IPS-NIHi11 (cell line): ENCODE results near the gene DTNB.

Experiments
- DNase-seq: peaks from one replicate; pipeline ENCODE4 v3.0.0; 2012; ENCODE audit warnings: mixed read lengths, low spot score

The DTNB gene

GRCh38 chr2:25497918-25498407 lies 175.4 kb downstream of the DTNB start:
- DNase-seq: no peak

- no peak for DNase-seq
Observed at GRCh38 chr2:25497229-25497917, 176.0 kb downstream of the DTNB start.

- peak; percentile 35 for DNase-seq
Observed at GRCh38 chr2:25494616-25495015, 178.8 kb downstream of the DTNB start.

- no peak for DNase-seq
Observed at GRCh38 chr2:25493207-25493606, 180.2 kb downstream of the DTNB start.

GRCh38 chr2:25492726-25493125 lies 180.7 kb downstream of the DTNB start:
- DNase-seq: no peak

- DNase-seq: no peak
Observed at GRCh38 chr2:25491966-25492532, 181.3 kb downstream of the DTNB start.

DNA sequence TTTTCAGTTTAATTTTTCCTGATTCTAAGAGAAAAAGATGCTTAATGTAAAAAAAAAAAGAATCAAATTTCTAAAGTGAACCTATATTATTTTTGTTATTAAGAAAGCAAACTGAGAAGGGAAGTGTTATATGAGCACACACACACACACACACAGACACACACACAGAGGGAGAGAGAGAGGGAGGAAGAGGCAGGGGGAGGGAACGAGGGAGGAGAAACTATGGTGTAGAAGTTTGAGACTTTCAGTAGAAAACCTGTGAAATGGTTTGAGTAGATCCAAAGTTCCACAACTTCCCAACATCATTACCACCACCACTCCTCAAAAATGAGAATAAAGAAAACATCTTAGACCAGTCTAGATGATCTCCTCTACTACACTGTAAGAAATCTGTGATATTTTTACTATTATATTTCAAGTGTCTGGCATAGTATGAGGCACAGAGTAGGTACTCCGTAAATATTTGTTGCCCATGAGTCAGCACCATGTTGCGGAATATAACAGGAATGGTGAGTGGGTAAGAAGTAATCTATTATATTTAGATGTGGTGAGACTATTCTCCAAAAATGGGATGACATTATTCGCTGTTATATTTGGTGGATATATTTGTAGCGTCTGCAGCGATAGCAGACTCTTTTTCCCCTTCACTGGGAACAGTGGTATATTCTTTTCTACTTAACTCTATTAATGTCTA lies 182.2 kb downstream of the DTNB start:
- DNase-seq: no peak

- DNase-seq: no peak
Observed at GRCh38 chr2:25490217-25490616, 183.2 kb downstream of the DTNB start.

DNA sequence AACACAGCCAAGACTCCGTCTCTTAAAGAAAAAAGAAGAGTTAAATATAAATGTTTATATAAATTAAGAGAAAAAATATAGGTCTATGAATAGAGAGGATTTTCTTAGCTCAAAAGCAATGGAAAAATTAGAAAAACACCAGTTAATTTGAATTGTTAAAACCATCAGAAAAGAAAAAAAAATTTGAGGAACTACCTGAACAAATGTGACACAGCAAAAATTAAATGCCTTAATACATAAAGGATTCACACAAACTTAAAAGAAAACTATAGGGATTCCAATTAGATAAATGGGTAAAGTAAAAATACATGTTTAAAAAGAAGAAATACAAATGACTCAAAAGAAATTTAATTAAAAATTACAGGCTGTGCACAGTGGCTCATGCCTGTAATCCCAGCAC lies 183.7 kb downstream of the DTNB start:
- no peak for DNase-seq

- DNase-seq: no peak
Observed at GRCh38 chr2:25483607-25484266, 189.6 kb downstream of the DTNB start.

GRCh38 chr2:25482341-25482740 lies 191.0 kb downstream of the DTNB start:
- DNase-seq: no peak

GRCh38 chr2:25481381-25482300 lies 191.7 kb downstream of the DTNB start:
- DNase-seq: no peak

DNA sequence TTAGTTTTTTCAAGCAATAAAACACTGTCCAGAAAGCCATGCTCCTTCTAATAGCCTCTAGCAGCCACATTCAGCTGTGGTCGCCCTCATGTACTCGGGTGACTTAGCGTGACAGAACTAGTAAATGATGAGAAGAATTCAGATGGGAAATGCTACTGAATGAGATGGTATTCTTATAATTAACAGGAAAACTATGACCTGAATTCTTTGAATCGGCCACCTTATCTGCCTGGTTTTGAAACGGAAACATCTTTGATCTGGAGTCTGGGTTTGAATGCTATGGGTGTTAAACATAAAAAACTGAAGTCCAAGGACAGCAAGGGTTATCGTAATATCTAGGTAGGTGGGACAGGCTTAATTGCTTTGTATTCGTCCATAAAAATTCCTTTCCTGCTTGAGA lies 192.8 kb downstream of the DTNB start:
- no peak for DNase-seq

DNA sequence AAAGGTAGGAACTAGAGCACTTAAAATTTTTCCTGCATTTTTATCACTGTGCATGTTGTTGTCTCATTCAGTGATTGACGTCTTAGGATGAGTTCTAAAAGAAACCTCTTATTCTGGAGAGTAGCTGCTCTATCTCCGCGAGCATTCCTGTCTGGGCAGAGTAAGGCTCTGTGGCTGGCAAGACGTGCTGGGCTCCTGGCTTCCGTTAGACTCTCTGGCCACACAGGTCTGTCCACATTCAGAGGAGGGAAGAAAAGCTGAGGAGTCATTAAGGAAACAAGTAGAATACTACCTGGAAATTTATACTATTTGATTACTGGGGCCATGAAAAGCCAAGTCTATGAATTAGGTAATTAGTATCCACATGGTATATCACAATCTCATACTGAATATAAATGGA lies 193.6 kb downstream of the DTNB start:
- no peak for DNase-seq

DNA sequence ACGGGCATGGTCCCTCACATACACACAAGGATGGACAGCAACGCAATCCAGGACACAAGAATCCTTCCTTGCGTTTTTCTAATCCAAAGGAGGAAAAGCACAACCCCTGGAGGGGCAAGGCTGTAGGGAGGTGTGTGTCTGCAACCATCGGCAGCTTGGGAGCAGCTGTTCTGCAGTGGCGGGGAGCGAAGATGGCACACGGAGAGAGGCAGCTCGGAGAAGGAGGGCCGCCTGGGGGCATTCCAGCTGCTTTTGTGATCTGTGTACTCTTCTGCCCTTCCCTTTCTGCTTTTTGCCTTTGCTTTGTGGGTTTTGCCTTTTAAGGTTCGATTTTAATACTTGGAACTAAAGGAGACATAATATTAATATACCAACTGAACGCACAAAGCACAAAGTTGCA lies 194.6 kb downstream of the DTNB start:
- no peak for DNase-seq

GRCh38 chr2:25473758-25474340 lies 199.5 kb downstream of the DTNB start:
- peak; percentile 31 for DNase-seq

- no peak for DNase-seq
Observed at GRCh38 chr2:25473131-25473530, 200.2 kb downstream of the DTNB start.

GRCh38 chr2:25470806-25471205 lies 202.6 kb downstream of the DTNB start:
- no peak for DNase-seq

DNA sequence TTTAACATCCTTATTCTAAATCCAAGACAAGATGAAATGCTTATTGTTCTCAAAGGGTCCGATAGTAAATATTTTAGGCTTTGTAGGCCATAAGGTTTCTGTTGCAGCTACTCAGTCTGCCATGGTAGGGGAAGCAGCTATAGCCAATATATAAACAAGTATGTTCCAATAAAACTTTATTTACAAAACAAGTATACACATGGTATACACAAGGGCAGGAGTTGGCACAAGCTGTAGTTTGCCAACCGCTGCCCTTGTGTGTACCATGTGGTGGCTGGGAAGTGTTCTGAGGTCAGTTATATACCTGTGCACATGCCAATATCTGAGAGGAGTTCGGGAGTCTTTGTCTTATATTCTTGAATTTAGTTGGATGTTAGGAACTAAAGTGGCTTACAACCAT lies 205.6 kb downstream of the DTNB start:
- DNase-seq: no peak

DNA sequence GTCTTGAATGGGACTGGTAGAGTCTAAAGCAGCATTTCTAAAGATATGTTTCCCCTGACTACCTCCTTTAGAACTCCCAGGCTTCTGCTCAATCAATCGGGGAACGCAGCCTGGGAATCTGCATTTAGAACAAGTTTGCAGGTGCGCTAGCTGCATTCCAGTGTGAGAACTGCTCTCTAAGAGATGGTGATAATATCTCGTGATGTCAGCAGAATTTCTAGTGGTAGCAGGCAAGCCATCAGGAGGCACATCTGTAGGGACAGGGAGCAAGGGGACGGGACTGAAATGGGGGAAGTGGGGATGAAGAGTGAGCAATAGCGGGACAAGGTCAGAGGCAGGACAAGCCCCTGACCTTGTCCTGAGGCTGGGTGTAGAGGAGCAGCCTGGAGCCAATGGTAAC lies 211.4 kb downstream of the DTNB start:
- no peak for DNase-seq

DNA sequence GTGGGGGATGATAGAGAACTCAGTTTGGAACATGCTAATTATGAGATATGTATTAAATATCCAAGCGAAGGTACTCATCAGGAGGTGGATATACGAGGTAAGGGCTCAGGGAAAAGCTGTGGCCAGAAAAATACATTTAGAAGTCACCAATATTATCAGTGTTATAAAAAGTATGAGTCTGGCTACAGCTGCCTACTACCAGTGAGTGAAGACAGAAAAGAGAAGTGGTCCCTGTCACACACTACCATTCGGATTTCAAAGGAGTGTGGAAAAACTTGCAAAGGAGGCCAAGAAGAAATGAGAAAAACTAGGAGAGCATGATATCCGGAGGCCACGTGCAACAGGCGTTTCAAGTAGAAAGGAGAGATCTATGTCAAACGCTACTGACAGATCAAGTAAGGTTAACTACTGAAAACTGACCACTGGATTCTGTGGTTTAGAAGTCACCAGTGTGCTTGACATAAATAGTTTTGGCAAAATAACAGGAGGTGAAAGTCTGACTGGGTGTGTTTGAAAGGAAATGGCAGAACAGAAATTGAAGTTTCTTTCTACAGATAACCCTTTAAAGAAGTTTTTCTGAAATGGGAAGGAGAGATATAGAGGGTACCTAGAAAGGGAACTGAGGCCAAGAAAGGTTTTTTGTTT lies 213.0 kb downstream of the DTNB start:
- no peak for DNase-seq
